ENCODE data around the gene METTL24.

Gene METTL24

DNA sequence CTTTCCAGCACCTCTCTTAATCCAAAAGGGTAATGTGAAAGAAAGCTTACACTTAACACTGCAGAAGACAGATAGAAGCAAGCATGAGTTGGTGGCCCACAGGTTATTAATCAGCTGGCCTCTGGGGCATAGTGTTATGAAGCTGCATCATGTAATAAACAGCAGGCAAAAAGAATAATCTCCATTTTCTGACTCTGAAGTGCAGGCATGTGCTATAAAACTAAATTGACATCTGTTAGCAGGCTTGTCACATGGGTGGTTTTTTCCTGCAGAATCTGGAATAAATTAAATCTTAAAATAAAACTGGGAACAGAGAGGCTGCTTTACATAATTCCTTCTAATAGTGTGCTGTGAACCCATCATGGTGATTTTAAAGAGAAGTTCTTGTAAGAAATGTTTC lies 73.3 kb downstream of the METTL24 start:
- peaks cover under 1 to 2% of the 10 kb centered on the region in 2 experiments for H3K36me3 ChIP-seq (ENCODE audit: control insufficient read depth in 1 of 2, insufficient read depth in 2 of 2, low read length in 2 of 2)

GRCh38 chr6:110283657-110284056 lies 74.5 kb downstream of the METTL24 start:
- no peak overlapping the region for H4K12ac ChIP-seq (ENCODE audit: low read depth, low read length)
- WGBS (ENCODE audit: extremely low coverage, insufficient coverage, insufficient read length), result no CpG with 5 or more reads among the region's 2 CpGs
- no peaks in the 10 kb centered on the region for H3K27me3 ChIP-seq (ENCODE audit: insufficient read depth, low read length)

More for the DNA sequence above, 73.3 kb downstream of the METTL24 start:
- Histone ChIP-seq H3K23ac (ENCODE audit: low read length) (no peak overlapping the region), H4K91ac (ENCODE audit: low read depth, low read length) (no peak overlapping the region), H3K27me3 (ENCODE audit: insufficient read depth, low read length) (no peaks in the 10 kb centered on the region), H2AFZ (ENCODE audit: insufficient read depth, low read length, poor library complexity) (no peak overlapping the region), H3K27ac (ENCODE audit: low read depth, low read length) (no peak overlapping the region), H2BK12ac (ENCODE audit: low read length) (no peak overlapping the region), H3K4ac (ENCODE audit: low read depth, low read length) (no peak overlapping the region), H3K18ac (ENCODE audit: low read length) (no peak overlapping the region), H3K9me3 (ENCODE audit: insufficient read depth, low read depth, low read length) (peaks cover under 1% of the 10 kb centered on the region), H2AK5ac (ENCODE audit: low read length) (no peak overlapping the region), H3K79me2 (ENCODE audit: control insufficient read depth, insufficient read depth, low read length, poor library complexity) (no peaks in the 10 kb centered on the region), H2BK120ac (ENCODE audit: insufficient read depth, low read length, poor library complexity) (no peak overlapping the region), H3K9ac (ENCODE audit: low read length) (no peak overlapping the region), H3K4me2 (ENCODE audit: low read length) (no peak overlapping the region), H3K4me1 (ENCODE audit: control insufficient read depth in 1 of 2, insufficient read depth in 2 of 2, low read length in 2 of 2) (peaks cover 0 to 5% of the 10 kb centered on the region in 2 experiments), H2BK5ac (ENCODE audit: low read depth, low read length, poor library complexity) (no peak overlapping the region), H3K4me3 (ENCODE audit: low read depth, low read length) (no peak overlapping the region), H3K14ac (ENCODE audit: low read length) (no peak overlapping the region), H3K79me1 (ENCODE audit: low read length) (no peaks in the 10 kb centered on the region), H4K8ac (ENCODE audit: low read depth, low read length) (no peak overlapping the region), H4K12ac (ENCODE audit: low read depth, low read length) (no peak overlapping the region)
- no peak for DNase-seq

GRCh38 chr6:110282412-110282811 lies 75.7 kb downstream of the METTL24 start:
- WGBS (ENCODE audit: extremely low coverage, insufficient coverage, insufficient read length), result no CpG with 5 or more reads among the region's 1 CpG

More at GRCh38 chr6:110283657-110284056, 74.5 kb downstream of the METTL24 start:
- Histone ChIP-seq H3K4ac (ENCODE audit: low read depth, low read length) (no peak overlapping the region), H3K23ac (ENCODE audit: low read length) (no peak overlapping the region), H3K14ac (ENCODE audit: low read length) (no peak overlapping the region), H2BK120ac (ENCODE audit: insufficient read depth, low read length, poor library complexity) (no peak overlapping the region), H2BK5ac (ENCODE audit: low read depth, low read length, poor library complexity) (no peak overlapping the region), H3K9ac (ENCODE audit: low read length) (no peak overlapping the region), H2AK5ac (ENCODE audit: low read length) (no peak overlapping the region), H2AFZ (ENCODE audit: insufficient read depth, low read length, poor library complexity) (no peak overlapping the region), H3K4me1 (ENCODE audit: control insufficient read depth in 1 of 2, insufficient read depth in 2 of 2, low read length in 2 of 2) (peaks cover 0 to 5% of the 10 kb centered on the region in 2 experiments), H3K36me3 (ENCODE audit: control insufficient read depth in 1 of 2, insufficient read depth in 2 of 2, low read length in 2 of 2) (peaks cover 2 to 3% of the 10 kb centered on the region in 2 experiments), H3K79me1 (ENCODE audit: low read length) (no peaks in the 10 kb centered on the region), H3K18ac (ENCODE audit: low read length) (no peak overlapping the region), H2BK12ac (ENCODE audit: low read length) (no peak overlapping the region), H3K4me2 (ENCODE audit: low read length) (no peak overlapping the region), H3K27ac (ENCODE audit: low read depth, low read length) (no peak overlapping the region), H3K79me2 (ENCODE audit: control insufficient read depth, insufficient read depth, low read length, poor library complexity) (no peaks in the 10 kb centered on the region), H3K9me3 (ENCODE audit: insufficient read depth, low read depth, low read length) (peaks cover 2% of the 10 kb centered on the region), H4K8ac (ENCODE audit: low read depth, low read length) (no peak overlapping the region), H3K4me3 (ENCODE audit: low read depth, low read length) (no peak overlapping the region), H4K91ac (ENCODE audit: low read depth, low read length) (no peak overlapping the region)
- DNase-seq, result no peak

DNA sequence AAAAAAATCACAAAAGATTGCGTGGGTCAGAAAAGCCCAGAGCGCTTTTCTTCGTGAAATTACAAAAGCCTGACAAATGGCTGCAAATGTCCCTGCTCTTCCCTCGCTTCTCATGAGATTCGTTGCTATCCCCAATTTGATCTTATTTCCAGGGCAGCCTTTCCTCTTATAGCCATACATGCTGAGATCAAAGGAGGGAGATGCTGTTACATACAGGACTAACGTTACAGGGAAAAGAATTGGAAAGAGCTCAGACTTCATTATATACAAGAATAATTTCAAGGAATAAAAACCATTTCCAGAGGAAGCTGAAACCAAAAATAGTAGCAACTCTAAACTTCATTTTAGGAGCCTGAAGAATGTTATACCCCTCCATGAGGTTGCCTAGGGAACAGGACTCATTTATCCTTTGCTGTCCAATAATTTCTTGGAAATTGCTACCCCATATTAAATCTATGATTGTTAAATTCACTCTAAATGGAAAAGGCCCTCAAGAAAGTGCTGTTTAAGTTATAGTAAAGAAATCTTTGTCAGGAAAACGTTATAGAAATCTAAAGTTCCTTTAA lies 81.0 kb downstream of the METTL24 start:
- H3K79me2 ChIP-seq (ENCODE audit: control insufficient read depth, insufficient read depth, low read length, poor library complexity), result no peaks in the 10 kb centered on the region
- no peak overlapping the region for H2AFZ ChIP-seq (ENCODE audit: insufficient read depth, low read length, poor library complexity)
- no peak overlapping the region for H4K12ac ChIP-seq (ENCODE audit: low read depth, low read length)
- H3K4me1 ChIP-seq (ENCODE audit: control insufficient read depth in 1 of 2, insufficient read depth in 2 of 2, low read length in 2 of 2), result no peaks in the 10 kb centered on the region
- no peak overlapping the region for H4K8ac ChIP-seq (ENCODE audit: low read depth, low read length)
- H3K18ac ChIP-seq (ENCODE audit: low read length), result no peak overlapping the region
- peaks cover 2 to 3% of the 10 kb centered on the region in 2 experiments for H3K36me3 ChIP-seq (ENCODE audit: control insufficient read depth in 1 of 2, insufficient read depth in 2 of 2, low read length in 2 of 2)
- no peak overlapping the region for H3K27ac ChIP-seq (ENCODE audit: low read depth, low read length)
- H2AK5ac ChIP-seq (ENCODE audit: low read length), result no peak overlapping the region
- H3K9ac ChIP-seq (ENCODE audit: low read length), result no peak overlapping the region
- H3K4me3 ChIP-seq (ENCODE audit: low read depth, low read length), result no peak overlapping the region
- no peak for DNase-seq
- whole genome bisulfite sequencing (ENCODE audit: extremely low coverage, insufficient coverage, insufficient read length), result no CpG with 5 or more reads among the region's 7 CpGs
- no peak overlapping the region for H2BK5ac ChIP-seq (ENCODE audit: low read depth, low read length, poor library complexity)
- H4K91ac ChIP-seq (ENCODE audit: low read depth, low read length), result no peak overlapping the region
- no peak overlapping the region for H3K14ac ChIP-seq (ENCODE audit: low read length)
- no peak overlapping the region for H2BK12ac ChIP-seq (ENCODE audit: low read length)
- no peaks in the 10 kb centered on the region for H3K79me1 ChIP-seq (ENCODE audit: low read length)
- peaks cover 2% of the 10 kb centered on the region for H3K9me3 ChIP-seq (ENCODE audit: insufficient read depth, low read depth, low read length)
- H3K23ac ChIP-seq (ENCODE audit: low read length), result no peak overlapping the region
- H3K27me3 ChIP-seq (ENCODE audit: insufficient read depth, low read length), result no peaks in the 10 kb centered on the region
- H2BK120ac ChIP-seq (ENCODE audit: insufficient read depth, low read length, poor library complexity), result no peak overlapping the region
- H3K4me2 ChIP-seq (ENCODE audit: low read length), result no peak overlapping the region
- no peak overlapping the region for H3K4ac ChIP-seq (ENCODE audit: low read depth, low read length)

More at GRCh38 chr6:110282412-110282811, 75.7 kb downstream of the METTL24 start:
- Histone ChIP-seq H2BK5ac (ENCODE audit: low read depth, low read length, poor library complexity) (no peak overlapping the region), H3K4ac (ENCODE audit: low read depth, low read length) (no peak overlapping the region), H3K4me3 (ENCODE audit: low read depth, low read length) (no peak overlapping the region), H3K79me2 (ENCODE audit: control insufficient read depth, insufficient read depth, low read length, poor library complexity) (no peaks in the 10 kb centered on the region), H3K9ac (ENCODE audit: low read length) (no peak overlapping the region), H3K27me3 (ENCODE audit: insufficient read depth, low read length) (no peaks in the 10 kb centered on the region), H3K9me3 (ENCODE audit: insufficient read depth, low read depth, low read length) (peaks cover 2% of the 10 kb centered on the region), H2BK120ac (ENCODE audit: insufficient read depth, low read length, poor library complexity) (no peak overlapping the region), H4K12ac (ENCODE audit: low read depth, low read length) (no peak overlapping the region), H3K23ac (ENCODE audit: low read length) (no peak overlapping the region), H3K4me2 (ENCODE audit: low read length) (no peak overlapping the region), H4K91ac (ENCODE audit: low read depth, low read length) (no peak overlapping the region), H2AFZ (ENCODE audit: insufficient read depth, low read length, poor library complexity) (no peak overlapping the region), H3K4me1 (ENCODE audit: control insufficient read depth in 1 of 2, insufficient read depth in 2 of 2, low read length in 2 of 2) (peaks cover 0 to 3% of the 10 kb centered on the region in 2 experiments), H3K18ac (ENCODE audit: low read length) (no peak overlapping the region), H2BK12ac (ENCODE audit: low read length) (no peak overlapping the region), H3K79me1 (ENCODE audit: low read length) (no peaks in the 10 kb centered on the region), H3K14ac (ENCODE audit: low read length) (no peak overlapping the region), H2AK5ac (ENCODE audit: low read length) (no peak overlapping the region), H4K8ac (ENCODE audit: low read depth, low read length) (no peak overlapping the region), H3K36me3 (ENCODE audit: control insufficient read depth in 1 of 2, insufficient read depth in 2 of 2, low read length in 2 of 2) (peaks cover 2 to 3% of the 10 kb centered on the region in 2 experiments), H3K27ac (ENCODE audit: low read depth, low read length) (no peak overlapping the region)
- no peak for DNase-seq
